ENCODE results near the gene ABHD2.

ABHD2 gene

GRCh38 chr15:89192136-89192535 lies 103.9 kb downstream of the ABHD2 start:
- DNase-seq (ENCODE audit: low read depth in 2 of 2), result no peak

- no peak for DNase-seq (ENCODE audit: low read depth in 2 of 2)
These were observed 104.5 kb downstream of the ABHD2 start for GRCh38 chr15:89192766-89193165.

- no peak for DNase-seq (ENCODE audit: low read depth in 2 of 2)
These were observed 106.4 kb downstream of the ABHD2 start for GRCh38 chr15:89194608-89195007.

GRCh38 chr15:89195836-89196235 lies 107.6 kb downstream of the ABHD2 start:
- DNase-seq (ENCODE audit: low read depth in 2 of 2), result no peak

GRCh38 chr15:89196241-89196640 lies 108.0 kb downstream of the ABHD2 start:
- no peak for DNase-seq (ENCODE audit: low read depth in 2 of 2)

GRCh38 chr15:89196994-89197393 lies 108.7 kb downstream of the ABHD2 start:
- DNase-seq (ENCODE audit: low read depth in 2 of 2), result no peak

- DNase-seq (ENCODE audit: low read depth in 2 of 2), result no peak
These were observed 109.3 kb downstream of the ABHD2 start for GRCh38 chr15:89197503-89197971.

GRCh38 chr15:89198196-89198595 lies 109.9 kb downstream of the ABHD2 start:
- DNase-seq (ENCODE audit: low read depth in 2 of 2), result no peak

- DNase-seq (ENCODE audit: low read depth in 2 of 2), result no peak
These were observed 110.7 kb downstream of the ABHD2 start for GRCh38 chr15:89198934-89199333.

GRCh38 chr15:89199746-89200145 lies 111.5 kb downstream of the ABHD2 start:
- DNase-seq (ENCODE audit: low read depth in 2 of 2), result no peak

- DNase-seq (ENCODE audit: low read depth in 2 of 2), result no peak
These were observed 111.9 kb downstream of the ABHD2 start for GRCh38 chr15:89200182-89200581.

- no peak for DNase-seq (ENCODE audit: low read depth in 2 of 2)
These were observed 113.3 kb downstream of the ABHD2 start for GRCh38 chr15:89201465-89202005.

GRCh38 chr15:89203705-89204273 lies 115.5 kb downstream of the ABHD2 start:
- DNase-seq (ENCODE audit: low read depth in 2 of 2), result no peak

- no peak for DNase-seq (ENCODE audit: low read depth in 2 of 2)
These were observed 117.8 kb downstream of the ABHD2 start for GRCh38 chr15:89205991-89206585.

- peak; percentile 44 for DNase-seq (ENCODE audit: low read depth in 2 of 2)
These were observed 118.7 kb downstream of the ABHD2 start for GRCh38 chr15:89206908-89207331.

- DNase-seq (ENCODE audit: low read depth in 2 of 2), result no peak
These were observed 120.0 kb downstream of the ABHD2 start for GRCh38 chr15:89208256-89208655.

GRCh38 chr15:89209057-89209456 lies 120.8 kb downstream of the ABHD2 start:
- DNase-seq (ENCODE audit: low read depth in 2 of 2), result no peak

- no peak for DNase-seq (ENCODE audit: low read depth in 2 of 2)
These were observed 123.5 kb downstream of the ABHD2 start for GRCh38 chr15:89211678-89212170.

GRCh38 chr15:89215627-89216026 lies 127.4 kb downstream of the ABHD2 start:
- DNase-seq (ENCODE audit: low read depth in 2 of 2), result no peak

GRCh38 chr15:89217031-89217430 lies 128.8 kb downstream of the ABHD2 start:
- DNase-seq (ENCODE audit: low read depth in 2 of 2), result no peak

- no peak for DNase-seq (ENCODE audit: low read depth in 2 of 2)
These were observed 129.6 kb downstream of the ABHD2 start for GRCh38 chr15:89217686-89218376.

- no peak for DNase-seq (ENCODE audit: low read depth in 2 of 2)
These were observed 130.3 kb downstream of the ABHD2 start for GRCh38 chr15:89218531-89218930.

GRCh38 chr15:89221543-89221942 lies 133.3 kb downstream of the ABHD2 start, which contains the start of gene RLBP1:
TSS of gene RLBP1 (minus strand) at chr15:89221579. CDS start at chr15:89218975, 2,604 bp downstream.
- DNase-seq (ENCODE audit: low read depth in 2 of 2), result no peak

Measured in stimulated activated CD8-positive, alpha-beta memory T cell treated with anti-CD3 and anti-CD28 coated beads, Interleukin-7, amount 100 ng/mL, for 1 hour (primary cell).